IMR-90 (cell line): Measurements from ENCODE around the gene ESF1. TPM values are rescaled to one million over a fixed set of nuclear protein-coding genes. Genes with fewer than 3 reads are reported as not detected.

ENCODE experiments used
- ATAC-seq: fragments of 200-7000 bp; cut with Tn5 transposase; 2 replicates; pipeline ENCODE4 v1.9.1; 2020; ENCODE audit warnings: low read depth, mild to moderate bottlenecking, moderate library complexity
- BruUV-seq: library from RNA; stranded (reverse); fragments of 400-500 nt; replicated peaks from 2 replicates; lab custom pipeline; 2021; lab: Mats Ljungman, UMichigan
- CTCF ChIA-PET: fragments of 300-600 bp; formaldehyde crosslinking; extraction: SDS; loops from one replicate; lab custom pipeline; 2021; ENCODE audit warnings: antibody characterized with exemption; lab: Yijun Ruan, JAX
- POLR2A ChIA-PET: fragments of 300-600 bp; sonication (Branson Sonifier 250); formaldehyde crosslinking; loops from one replicate; lab custom pipeline; 2022; ENCODE audit warnings: antibody characterized with exemption; ENCODE audit not compliant: unreplicated experiment; lab: Charles Lee
- DNase-seq: peaks from one replicate; pipeline ENCODE4 v3.0.0; 2013
- H2AFZ ChIP-seq: replicated peaks from 2 replicates; pipeline ENCODE3; 2013; ENCODE audit warnings: low read length, mild to moderate bottlenecking; ENCODE audit not compliant: poor library complexity
- H2AK5ac ChIP-seq: 2 replicates; pipeline ENCODE4 v1.6.1; 2013; ENCODE audit warnings: low read depth, low read length, inconsistent platforms
- H2AK9ac ChIP-seq: replicated peaks from 2 replicates; pipeline ENCODE3; 2013; ENCODE audit warnings: mild to moderate bottlenecking, low read depth, low read length, moderate library complexity; ENCODE audit not compliant: poor library complexity
- H2BK120ac ChIP-seq: 2 replicates; pipeline ENCODE4 v1.6.1; 2013; ENCODE audit warnings: low read depth, low read length, inconsistent platforms
- H2BK15ac ChIP-seq: 3 replicates; pipeline ENCODE4 v1.6.1; 2013; ENCODE audit warnings: low read depth, low read length, inconsistent platforms
- H2BK20ac ChIP-seq: 2 replicates; pipeline ENCODE4 v1.6.1; 2013; ENCODE audit warnings: low read depth, mild to moderate bottlenecking, inconsistent platforms, low read length, moderate library complexity
- H2BK5ac ChIP-seq: 2 replicates; pipeline ENCODE4 v1.6.1; 2013; ENCODE audit warnings: mild to moderate bottlenecking, low read depth, low read length, inconsistent platforms; ENCODE audit not compliant: poor library complexity, severe bottlenecking
- H3K14ac ChIP-seq: replicated peaks from 2 replicates; pipeline ENCODE4 v1.6.1; 2013; ENCODE audit warnings: low read depth, low read length, inconsistent platforms
- H3K18ac ChIP-seq: 2 replicates; pipeline ENCODE4 v1.6.1; 2013; ENCODE audit warnings: low read depth, low read length, control low read depth
- H3K23ac ChIP-seq: 2 replicates; pipeline ENCODE4 v1.6.1; 2013; ENCODE audit warnings: low read depth, low read length, inconsistent platforms
- H3K27ac ChIP-seq: 2 replicates; pipeline ENCODE4 v1.5.1; 2013; ENCODE audit warnings: mild to moderate bottlenecking, control low read depth, low read length; ENCODE audit not compliant: insufficient read depth
- H3K27me3 ChIP-seq: 2 replicates; pipeline ENCODE4 v1.6.1; 2013; ENCODE audit warnings: low read length; ENCODE audit not compliant: control insufficient read depth, insufficient read depth
- H3K36me3 ChIP-seq: 2 replicates; pipeline ENCODE4 v1.6.1; 2013; ENCODE audit warnings: low read length, mixed read lengths; ENCODE audit not compliant: control insufficient read depth, insufficient read depth
- H3K4ac ChIP-seq: 2 replicates; pipeline ENCODE4 v1.6.1; 2013; ENCODE audit warnings: low read depth, low read length, inconsistent platforms
- H3K4me1 ChIP-seq: 2 replicates; pipeline ENCODE4 v1.6.1; 2013; ENCODE audit warnings: low read length, mixed read lengths; ENCODE audit not compliant: control insufficient read depth, insufficient read depth
- H3K4me2 ChIP-seq: 2 replicates; pipeline ENCODE4 v1.6.1; 2013; ENCODE audit warnings: low read depth, mild to moderate bottlenecking, control low read depth, low read length, moderate library complexity
- H3K4me3 ChIP-seq: 2 replicates; pipeline ENCODE4 v1.5.1; 2013; ENCODE audit warnings: low read depth, mild to moderate bottlenecking, control low read depth, low read length, moderate library complexity; ENCODE audit not compliant: insufficient read depth
- H3K56ac ChIP-seq: 2 replicates; pipeline ENCODE4 v1.6.1; 2013; ENCODE audit warnings: low read length, inconsistent platforms; ENCODE audit not compliant: insufficient read depth; ENCODE audit errors: extremely low read depth
- H3K79me1 ChIP-seq, 2 experiments: 2 replicates each; pipeline ENCODE4 v1.6.1; 2013; ENCODE audit warnings: low read length in 2 of 2, inconsistent platforms in 1 of 2, low read depth in 1 of 2
- H3K9ac ChIP-seq: 2 replicates; pipeline ENCODE4 v1.6.1; 2013; ENCODE audit warnings: low read depth, low read length, control low read depth
- H3K9me1 ChIP-seq: 2 replicates; pipeline ENCODE4 v1.6.1; 2013; ENCODE audit warnings: low read length, inconsistent platforms; ENCODE audit not compliant: insufficient read depth
- H3K9me3 ChIP-seq: 2 replicates; pipeline ENCODE4 v1.6.1; 2013; ENCODE audit warnings: low read length; ENCODE audit not compliant: control insufficient read depth, insufficient read depth
- H4K20me1 ChIP-seq: 2 replicates; pipeline ENCODE4 v1.6.1; 2013; ENCODE audit warnings: low read length, inconsistent platforms; ENCODE audit not compliant: insufficient read depth
- H4K5ac ChIP-seq: 2 replicates; pipeline ENCODE4 v1.6.1; 2013; ENCODE audit warnings: mild to moderate bottlenecking, low read depth, low read length, control low read depth
- H4K8ac ChIP-seq, 2 experiments: 2 replicates each; pipeline ENCODE4 v1.6.1; 2013; ENCODE audit warnings: low read depth in 2 of 2, low read length in 2 of 2, control low read depth in 1 of 2, inconsistent platforms in 1 of 2
- H4K91ac ChIP-seq: 2 replicates; pipeline ENCODE4 v1.6.1; 2013; ENCODE audit warnings: low read depth, low read length, inconsistent platforms; ENCODE audit not compliant: insufficient read depth
- BHLHE40 ChIP-seq: fragments of 150-350 bp; IDR thresholded peaks from 2 replicates; pipeline ENCODE4 v1.6.1; 2016; ENCODE audit warnings: mild to moderate bottlenecking, low read depth, low read length
- CEBPB ChIP-seq: IDR thresholded peaks from 2 replicates; pipeline ENCODE4 v1.6.1; 2012; ENCODE audit warnings: low read depth, low read length, improper control_type of control experiment
- FOS ChIP-seq: fragments of 150-350 bp; IDR thresholded peaks from 2 replicates; pipeline ENCODE4 v1.6.1; 2016; ENCODE audit warnings: low read depth, low read length
- MAFK ChIP-seq: IDR thresholded peaks from 2 replicates; pipeline ENCODE4 v1.6.1; 2012; ENCODE audit warnings: low read depth, low read length, improper control_type of control experiment
- MXI1 ChIP-seq: IDR thresholded peaks from 2 replicates; pipeline ENCODE4 v1.6.1; 2012; ENCODE audit warnings: low read depth, mild to moderate bottlenecking, low read length, moderate library complexity, borderline replicate concordance
- SMC3 ChIP-seq: fragments of 150-350 bp; IDR thresholded peaks from 2 replicates; pipeline ENCODE4 v1.6.1; 2016; ENCODE audit warnings: low read depth, mild to moderate bottlenecking, antibody characterized with exemption, low read length, moderate library complexity
- WGBS, 2 experiments: methylation state at CpG; one replicate each; pipeline versions ENCODE4 v1.1.5 to v1.1.7; 2013; ENCODE audit warnings: missing lambda C conversion rate in 2 of 2; ENCODE audit not compliant: insufficient read length in 1 of 2; ENCODE audit errors: extremely low coverage in 2 of 2; 5-methylcytosine and 5-hydroxymethylcytosine counted together
- dilution Hi-C: fragments of 300-500 bp; cut with HindIII; formaldehyde crosslinking; loops from one replicate; pipeline ENCODE4 v1.14.3; 2018; ENCODE audit warnings: low sequenced_read_pairs; ENCODE audit not compliant: unreplicated experiment
- in situ Hi-C: fragments of 300-500 bp; cut with MboI; formaldehyde crosslinking; loops from 3 replicates; pipeline ENCODE4 v1.14.3; 2019; ENCODE audit warnings: low sequenced_read_pairs, inconsistent platforms, mixed read lengths
- intact Hi-C: fragments of 100-400 bp; cut with micrococcal nuclease; formaldehyde crosslinking; loops from 2 replicates; pipeline ENCODE4 v1.10.0; 2022
- polyA plus RNA-seq, 3 experiments: library from polyadenylated mRNA; depleted of rRNA; stranded (reverse); fragments of >200 nt; gene quantifications; 2 replicates each; pipeline ENCODE4 v1.2.3, GENCODE V29; 2012; ENCODE audit warnings: low replicate concordance in 1 of 3
- total RNA-seq: library from RNA; depleted of rRNA; stranded (reverse); fragments of >200 nt; gene quantifications from 2 replicates; pipeline ENCODE4 v1.2.3, GENCODE V29; 2012
- TF ChIP-seq, protein P1 (sequence below): fragments of 150-350 bp; IDR thresholded peaks from 2 replicates; pipeline ENCODE4 v1.6.1; 2016; ENCODE audit warnings: low read depth, mild to moderate bottlenecking, low read length, moderate library complexity, borderline replicate concordance

ESF1 gene
- total and polyA plus RNA-seq, 2 of the 4 experiments (the other 2 are of a cell fraction) = 2.6 to 2.7 TPM

- intact Hi-C loops = no loop called here
- H3K4me2 ChIP-seq = no peak overlapping the region
- CTCF ChIA-PET = no interaction called here
- peaks cover 3% of the 10 kb centered on the region; the same call in 1 of the 2 replicates for H3K4me1 ChIP-seq
- no TSS peak for BruUV-seq
- H3K9me3 ChIP-seq = peaks cover 3% of the 10 kb centered on the region; the same call in 1 of the 2 replicates
- no peak overlapping the region for H2BK15ac ChIP-seq
- H2AK5ac ChIP-seq = no peak overlapping the region
- H4K20me1 ChIP-seq = no peaks in the 10 kb centered on the region
- no peak overlapping the region for H2BK120ac ChIP-seq
- no peak overlapping the region for H4K5ac ChIP-seq
- 0 out of 2 replicates have a peak, but pooled peaks cover 3% of the 10 kb centered on the region for H3K9me1 ChIP-seq
- H3K9ac ChIP-seq = no peak overlapping the region
- H3K36me3 ChIP-seq = peaks cover 16% of the 10 kb centered on the region
- H3K27ac ChIP-seq = peak overlapping the region; percentile 45; the same call in 1 of the 2 replicates
- in situ Hi-C loops = no loop called here
- no peak overlapping the region for H3K56ac ChIP-seq
- H4K8ac ChIP-seq = no peak overlapping the region
- no CpG with 5 or more reads among the region's 3 CpGs for WGBS, 2 experiments
- H3K4ac ChIP-seq = no peak overlapping the region
- H2AK9ac ChIP-seq = no peak overlapping the region
- H2BK5ac ChIP-seq = peak overlapping the region; percentile 34
- no peak overlapping the region for H3K4me3 ChIP-seq
- peaks cover 0 to 3% of the 10 kb centered on the region in 2 experiments; a peak in 2 of 4 replicates for H3K79me1 ChIP-seq
- H3K18ac ChIP-seq = no peak overlapping the region
- H2BK20ac ChIP-seq = no peak overlapping the region
- H2AFZ ChIP-seq = no peak overlapping the region
- DNase-seq = peak; percentile 81
- peak; percentile 79 for ATAC-seq
- no peak overlapping the region for H4K91ac ChIP-seq
- H3K27me3 ChIP-seq = no peaks in the 10 kb centered on the region
- dilution Hi-C loops = no loop called here
- H3K14ac ChIP-seq = no peak overlapping the region
- TF ChIP-seq SMC3 (no peak), MAFK (no peak), MXI1 (no peak), FOS (no peak), BHLHE40 (no peak), CEBPB (peak; percentile 56; the same call in 1 of the 2 replicates)
- TF ChIP-seq, protein P1, sequence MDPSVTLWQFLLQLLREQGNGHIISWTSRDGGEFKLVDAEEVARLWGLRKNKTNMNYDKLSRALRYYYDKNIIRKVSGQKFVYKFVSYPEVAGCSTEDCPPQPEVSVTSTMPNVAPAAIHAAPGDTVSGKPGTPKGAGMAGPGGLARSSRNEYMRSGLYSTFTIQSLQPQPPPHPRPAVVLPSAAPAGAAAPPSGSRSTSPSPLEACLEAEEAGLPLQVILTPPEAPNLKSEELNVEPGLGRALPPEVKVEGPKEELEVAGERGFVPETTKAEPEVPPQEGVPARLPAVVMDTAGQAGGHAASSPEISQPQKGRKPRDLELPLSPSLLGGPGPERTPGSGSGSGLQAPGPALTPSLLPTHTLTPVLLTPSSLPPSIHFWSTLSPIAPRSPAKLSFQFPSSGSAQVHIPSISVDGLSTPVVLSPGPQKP = no peak
- H3K23ac ChIP-seq = no peak overlapping the region
- POLR2A ChIA-PET = no interaction called here
These were observed 48.1 kb downstream of the ESF1 start for GRCh38 chr20:13736436-13737191.
